Measurements from ENCODE around the gene SRBD1.

Gene SRBD1

GRCh38 chr2:45379399-45380087 lies 231.5 kb downstream of the SRBD1 start:
- DNase-seq (ENCODE audit: low read depth in 2 of 2) = no peak

GRCh38 chr2:45373534-45373933 lies 237.5 kb downstream of the SRBD1 start:
- DNase-seq (ENCODE audit: low read depth in 2 of 2) = no peak

GRCh38 chr2:45370369-45370768 lies 240.7 kb downstream of the SRBD1 start:
- no peak for DNase-seq (ENCODE audit: low read depth in 2 of 2)

- DNase-seq (ENCODE audit: low read depth in 2 of 2) = no peak
These were observed 242.3 kb downstream of the SRBD1 start for GRCh38 chr2:45368792-45369191.

GRCh38 chr2:45361666-45362065 lies 249.4 kb downstream of the SRBD1 start:
- DNase-seq (ENCODE audit: low read depth in 2 of 2) = no peak

- DNase-seq (ENCODE audit: low read depth in 2 of 2) = no peak
These were observed 256.3 kb downstream of the SRBD1 start for GRCh38 chr2:45354776-45355175.

GRCh38 chr2:45353879-45354278 lies 257.2 kb downstream of the SRBD1 start:
- no peak for DNase-seq (ENCODE audit: low read depth in 2 of 2)

GRCh38 chr2:45352506-45352905 lies 258.6 kb downstream of the SRBD1 start:
- no peak for DNase-seq (ENCODE audit: low read depth in 2 of 2)

- no peak for DNase-seq (ENCODE audit: low read depth in 2 of 2)
These were observed 265.5 kb downstream of the SRBD1 start for GRCh38 chr2:45345331-45346234.

GRCh38 chr2:45344502-45344901 lies 266.6 kb downstream of the SRBD1 start:
- no peak for DNase-seq (ENCODE audit: low read depth in 2 of 2)

- no peak for DNase-seq (ENCODE audit: low read depth in 2 of 2)
These were observed 267.0 kb downstream of the SRBD1 start for GRCh38 chr2:45344071-45344470.

GRCh38 chr2:45343251-45344017 lies 267.6 kb downstream of the SRBD1 start:
- no peak for DNase-seq (ENCODE audit: low read depth in 2 of 2)

GRCh38 chr2:45340318-45340717 lies 270.7 kb downstream of the SRBD1 start:
- DNase-seq (ENCODE audit: low read depth in 2 of 2) = no peak

- no peak for DNase-seq (ENCODE audit: low read depth in 2 of 2)
These were observed 271.8 kb downstream of the SRBD1 start for GRCh38 chr2:45339253-45339652.

Data from activated CD4-positive, alpha-beta T cell treated with anti-CD3 and anti-CD28 coated beads for 24 hours (primary cell).